GM13977 (cell line): ENCODE data around the gene ADORA2A.

Experiments used
- DNase-seq: peaks from one replicate; pipeline ENCODE4 v3.0.0; 2012; ENCODE audit warnings: low spot score
- CTCF ChIP-seq: IDR thresholded peaks from 2 replicates; pipeline ENCODE4 v1.5.1; 2012; ENCODE audit warnings: mild to moderate bottlenecking, control low read depth; ENCODE audit not compliant: insufficient read depth; ENCODE audit errors: extremely low read depth, missing control alignments
- in situ Hi-C: fragments of 300-500 bp; cut with MboI; formaldehyde crosslinking; loops from one replicate; pipeline ENCODE4 v1.12.0; 2022; ENCODE audit warnings: low sequenced_read_pairs, low pct_unique_long_range_greater_than_20kb, mixed read lengths, inconsistent platforms; ENCODE audit not compliant: unreplicated experiment

Gene ADORA2A

GRCh38 chr22:24420977-24421343 lies 6.4 kb upstream of the ADORA2A start:
- no peak for DNase-seq
- no peak for TF ChIP-seq CTCF
- in situ Hi-C loops: loop anchor here (10.0 kb wide), 1 partner anchor 84 kb away; no protein-coding TSS in a partner anchor

GRCh38 chr22:24421428-24421931 lies 5.9 kb upstream of the ADORA2A start:
- DNase-seq: peak; percentile 80
- in situ Hi-C loops: loop anchor here (10.0 kb wide), 1 partner anchor 83 kb away; no protein-coding TSS in a partner anchor
- TF ChIP-seq CTCF: peak; percentile 43

GRCh38 chr22:24422102-24422665 lies 5.2 kb upstream of the ADORA2A start:
- in situ Hi-C loops: loop anchor here (10.0 kb wide), 1 partner anchor 83 kb away; no protein-coding TSS in a partner anchor
- no peak for TF ChIP-seq CTCF
- no peak for DNase-seq

GRCh38 chr22:24423519-24424000 lies 3.8 kb upstream of the ADORA2A start:
- in situ Hi-C loops: loop anchor here (10.0 kb wide), 1 partner anchor 81 kb away; no protein-coding TSS in a partner anchor
- DNase-seq: peak; percentile 95

GRCh38 chr22:24424001-24424900 lies 3.1 kb upstream of the ADORA2A start:
- no peak for DNase-seq
- in situ Hi-C loops: loop anchor here (10.0 kb wide), 1 partner anchor 81 kb away; no protein-coding TSS in a partner anchor
- no peak for TF ChIP-seq CTCF

More at GRCh38 chr22:24423519-24424000, 3.8 kb upstream of the ADORA2A start:
- TF ChIP-seq CTCF: peak; percentile 85

GRCh38 chr22:24424901-24425775 lies 2.3 kb upstream of the ADORA2A start:
- DNase-seq: no peak
- TF ChIP-seq CTCF: no peak
- in situ Hi-C loops: loop anchor here (10.0 kb wide), 1 partner anchor 80 kb away; no protein-coding TSS in a partner anchor
